K562 (cell line): ENCODE results near the gene CLSTN2. TPM values are rescaled to one million over a fixed set of nuclear protein-coding genes. Genes with fewer than 3 reads are reported as not detected.
A peak's percentile ranks its signal among the peaks of the same experiment; 100 is the strongest.

Experiments
- ETV5 ChIP-seq: sonication (generic); formaldehyde crosslinking; IDR thresholded peaks from 2 replicates; pipeline ENCODE4 v1.4.0; 2020; ENCODE audit warnings: low read depth, mild to moderate bottlenecking, missing genetic modification reagents
- GABPB2 ChIP-seq: fragments of 250-450 bp; sonication (Bioruptor Pico); conservative IDR thresholded peaks from 2 replicates; pipeline ENCODE4 v1.5.1; 2021; ENCODE audit warnings: mild to moderate bottlenecking
- KAT8 ChIP-seq: fragments of 450-650 bp; IDR thresholded peaks from 2 replicates; pipeline ENCODE4 v1.6.1; 2016; ENCODE audit warnings: low read depth, mild to moderate bottlenecking
- MAFF ChIP-seq: IDR thresholded peaks from 2 replicates; pipeline ENCODE4 v1.6.1; 2012; ENCODE audit warnings: low read length, improper control_type of control experiment
- MAFG ChIP-seq: fragments of 450-650 bp; conservative IDR thresholded peaks from 2 replicates; pipeline ENCODE4 v1.6.1; 2016; ENCODE audit warnings: missing genetic modification characterization, missing compliant biosample characterization
- MGA ChIP-seq: fragments of 450-650 bp; IDR thresholded peaks from 2 replicates; pipeline ENCODE4 v1.6.1; 2016; ENCODE audit warnings: mild to moderate bottlenecking, moderate library complexity
- PBX2 ChIP-seq, 2 experiments: IDR thresholded peaks in 1 of 2; conservative IDR thresholded peaks in 1 of 2; 2 replicates each; pipeline ENCODE4 v1.6.1; 2016; ENCODE audit warnings: low read depth in 2 of 2, mild to moderate bottlenecking in 1 of 2, missing compliant biosample characterization in 1 of 2, missing genetic modification characterization in 1 of 2, moderate library complexity in 1 of 2
- POLR2AphosphoS2 ChIP-seq: IDR thresholded peaks from 2 replicates; pipeline ENCODE4 v1.6.1; 2012; ENCODE audit warnings: low read length, improper control_type of control experiment
- XRCC5 ChIP-seq: fragments of 200-400 bp; formaldehyde crosslinking; IDR thresholded peaks from 2 replicates; pipeline ENCODE4 v1.6.1; 2017; ENCODE audit warnings: low read depth, mild to moderate bottlenecking, low read length
- ZBTB9 ChIP-seq: fragments of 450-650 bp; formaldehyde crosslinking; IDR thresholded peaks from 2 replicates; pipeline ENCODE4 v1.4.0; 2020; ENCODE audit warnings: mild to moderate bottlenecking, moderate library complexity
- ZEB2 ChIP-seq: fragments of 450-650 bp; IDR thresholded peaks from 2 replicates; pipeline ENCODE4 v1.6.1; 2016
- ZFP30 ChIP-seq: fragments of 250-450 bp; sonication (Bioruptor Pico); IDR thresholded peaks from 2 replicates; pipeline ENCODE4 v1.8.0; 2022; ENCODE audit warnings: moderate library complexity, mild to moderate bottlenecking, inconsistent platforms, borderline replicate concordance
- ZNF212 ChIP-seq: fragments of 450-650 bp; formaldehyde crosslinking; IDR thresholded peaks from 2 replicates; pipeline ENCODE4 v1.4.0; 2020; ENCODE audit warnings: mild to moderate bottlenecking
- polyA plus RNA-seq, 8 experiments: library from polyadenylated mRNA; depleted of rRNA in 4 of 8; stranded (reverse) in 5 of 8; unstranded in 3 of 8; fragments of >200 nt; fragmentation: Nextera tagmentation in 2 of 8; fragmentation: Illumina TruSeq in 1 of 8; extraction: Ambion mirVana in 2 of 8; extraction: Trizol in 1 of 8; gene quantifications; 2 replicates each; pipeline versions ENCODE4 v1.2.1 to v1.2.3, GENCODE V29; 2011 to 2014; ENCODE audit warnings: inconsistent platforms in 1 of 8, missing spikeins in 1 of 8
- total RNA-seq, 7 experiments: library from RNA; depleted of rRNA in 6 of 7; stranded (reverse); fragments of >200 nt in 6 of 7; fragmentation: Illumina TruSeq in 2 of 7; extraction: Trizol in 2 of 7; gene quantifications; 2 replicates each; pipeline versions ENCODE4 v1.2.1 to v1.2.3, GENCODE V29; 2011 to 2021; ENCODE audit warnings: low replicate concordance in 1 of 7

CLSTN2 gene
- total and polyA plus RNA-seq, 9 of the 15 experiments (the other 6 are each of a cell fraction or from before 2014, with no cell fraction given), result 0.02 to 0.04 (median 0.04) TPM; not detected in 6

GRCh38 chr3:140167600-140168281 lies 232.8 kb downstream of the CLSTN2 start (continued):
- TF ChIP-seq PBX2 (CRISPR knock-in tag; IDR thresholded peaks at IDR 0.05; ENCODE audit: low read depth) (no peak), PBX2 (tag; conservative IDR thresholded peaks at IDR 0.05; ENCODE audit: low read depth) (no peak), ZEB2 (no peak), POLR2AphosphoS2 (no peak), KAT8 (no peak), ZFP30 (CRISPR knock-in tag) (no peak), GABPB2 (CRISPR knock-in tag) (no peak), XRCC5 (no peak), ZBTB9 (CRISPR knock-in tag) (no peak), MAFF (peak; percentile 64; the same call in 1 of the 2 replicates), MAFG (peak; percentile 87), MGA (no peak), ZNF212 (CRISPR knock-in tag) (no peak), ETV5 (CRISPR knock-in tag) (no peak)
